ENCODE results near the gene NFKBIB.
"Not testable (repeated sequence)": the region's sequence is repeated elsewhere in the genome, so short reads cannot be mapped to it uniquely, and the experiment has no call there.

The NFKBIB gene

GRCh38 chr19:38875656-38876395 lies 23.9 kb upstream of the NFKBIB start:
- DNase-seq (ENCODE audit: low read depth, low spot score): no peak

- DNase-seq (ENCODE audit: low read depth, low spot score): no peak
Observed at GRCh38 chr19:38877781-38878574, 21.8 kb upstream of the NFKBIB start, which contains the start of gene RINL. RINL (minus strand) TSS chr19:38878275; CDS start chr19:38876742, 1,533 bp downstream.

- no peak for DNase-seq (ENCODE audit: low read depth, low spot score)
Observed at GRCh38 chr19:38878575-38879399, 21.0 kb upstream of the NFKBIB start.

- no peak for DNase-seq (ENCODE audit: low read depth, low spot score)
Observed at GRCh38 chr19:38879400-38879751, 20.4 kb upstream of the NFKBIB start.

- no peak for DNase-seq (ENCODE audit: low read depth, low spot score)
Observed at GRCh38 chr19:38880076-38880881, 19.5 kb upstream of the NFKBIB start.

DNA sequence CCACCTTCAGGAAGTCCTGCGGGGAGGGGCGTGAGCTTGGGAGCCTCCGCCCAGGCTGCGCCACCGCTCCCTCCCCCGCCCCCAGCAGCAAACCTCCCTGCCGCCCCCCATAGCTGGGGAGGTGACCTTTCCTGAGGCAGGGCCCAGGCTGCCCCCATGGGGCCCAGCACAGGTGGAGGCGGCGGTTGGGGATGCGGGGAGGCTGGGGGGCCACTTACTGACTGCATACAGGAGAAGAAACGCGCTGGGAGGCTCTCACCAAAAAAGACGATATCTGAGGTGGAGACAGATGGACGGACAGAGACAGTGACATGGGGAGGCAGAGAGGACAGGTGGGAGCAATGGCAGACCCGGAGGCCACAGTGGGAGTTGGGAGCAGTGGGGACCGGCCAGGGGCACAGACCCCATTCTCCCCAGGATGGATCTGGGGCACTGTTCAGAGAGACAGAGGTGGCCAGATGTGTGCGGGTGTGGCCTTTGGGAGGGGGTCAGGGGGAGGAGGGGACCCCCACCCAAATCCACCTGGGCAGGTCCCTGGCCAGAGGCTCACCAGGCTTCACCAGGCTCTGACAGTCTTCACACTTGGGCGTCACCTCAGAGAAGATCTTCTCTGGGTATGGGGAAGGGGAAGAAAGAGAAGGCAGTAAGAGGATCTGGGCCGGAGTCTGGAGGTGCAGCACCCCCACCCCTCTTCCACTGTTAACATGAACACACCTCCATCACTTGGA lies 18.7 kb upstream of the NFKBIB start:
- DNase-seq (ENCODE audit: low read depth, low spot score): no peak

GRCh38 chr19:38883286-38883685 lies 16.5 kb upstream of the NFKBIB start:
- DNase-seq (ENCODE audit: low read depth, low spot score): no peak

- not testable (repeated sequence) for DNase-seq (ENCODE audit: low read depth, low spot score)
Observed at GRCh38 chr19:38884691-38885090, 15.1 kb upstream of the NFKBIB start.

- no peak for DNase-seq (ENCODE audit: low read depth, low spot score)
Observed at GRCh38 chr19:38888876-38889275, 10.9 kb upstream of the NFKBIB start.

DNA sequence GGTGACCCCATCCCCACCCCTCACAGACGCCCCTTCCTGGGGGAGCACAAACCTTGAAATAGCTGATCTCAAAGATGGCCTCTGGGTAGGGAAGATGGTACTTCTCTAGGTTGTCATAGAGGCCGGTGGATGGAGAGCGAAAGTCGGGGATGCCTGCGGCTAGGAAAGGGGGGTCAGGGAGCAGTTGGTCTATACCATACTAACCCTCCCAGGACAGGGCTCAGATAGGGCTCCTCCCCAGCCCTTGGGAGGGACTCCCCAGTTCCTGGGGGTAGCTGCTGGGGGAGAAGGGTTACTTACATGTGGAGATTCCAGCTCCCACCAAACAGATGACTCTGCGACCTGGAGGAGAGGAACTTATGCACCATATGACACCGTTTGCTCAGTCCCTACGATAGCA lies 10.0 kb upstream of the NFKBIB start:
- no peak for DNase-seq (ENCODE audit: low read depth, low spot score)

GRCh38 chr19:38890686-38891085 lies 9.1 kb upstream of the NFKBIB start:
- no peak for DNase-seq (ENCODE audit: low read depth, low spot score)

- DNase-seq (ENCODE audit: low read depth, low spot score): no peak
Observed at GRCh38 chr19:38891771-38892170, 8.0 kb upstream of the NFKBIB start.

DNA sequence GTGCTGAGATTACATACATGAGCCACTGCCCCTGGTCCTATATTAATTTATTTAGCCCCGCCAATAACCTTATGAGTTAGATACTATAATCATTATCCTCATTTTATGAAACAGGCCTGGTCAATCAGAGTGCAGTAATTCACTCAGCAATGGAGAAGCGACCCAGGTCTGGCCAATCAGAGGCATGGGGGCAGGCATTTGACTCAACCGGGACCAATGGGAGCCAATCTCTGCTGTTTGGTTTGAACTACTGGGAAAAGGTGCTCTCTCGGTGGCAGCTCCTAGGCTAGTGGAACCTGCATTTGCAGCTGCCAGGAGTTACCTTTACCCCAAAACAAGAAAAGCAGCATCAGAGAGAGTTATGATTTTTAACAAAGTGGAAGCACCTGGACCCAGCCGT lies 6.9 kb upstream of the NFKBIB start:
- no peak for DNase-seq (ENCODE audit: low read depth, low spot score)

GRCh38 chr19:38893341-38893771 lies 6.4 kb upstream of the NFKBIB start:
- DNase-seq (ENCODE audit: low read depth, low spot score): no peak

DNA sequence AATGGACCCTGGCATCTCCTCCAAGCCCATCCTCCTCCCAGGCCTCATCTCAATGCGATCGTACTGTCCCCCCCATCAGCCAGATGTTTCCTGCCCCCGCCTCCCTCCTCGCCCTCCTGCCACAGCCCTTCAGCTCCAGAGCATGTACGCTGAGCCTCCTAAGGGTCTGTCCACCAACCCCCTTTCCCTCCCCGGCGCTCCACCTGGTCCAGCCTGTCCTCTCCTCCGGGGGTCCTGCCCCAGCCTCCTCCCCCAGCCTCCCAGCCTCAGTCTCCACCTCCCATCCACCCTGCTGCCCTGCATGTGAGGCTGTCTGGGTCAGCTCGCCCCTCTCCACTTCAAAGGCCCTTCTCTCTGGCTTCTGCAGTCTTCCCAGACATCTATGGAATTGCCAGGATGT lies 4.8 kb upstream of the NFKBIB start:
- no peak for DNase-seq (ENCODE audit: low read depth, low spot score)

DNA sequence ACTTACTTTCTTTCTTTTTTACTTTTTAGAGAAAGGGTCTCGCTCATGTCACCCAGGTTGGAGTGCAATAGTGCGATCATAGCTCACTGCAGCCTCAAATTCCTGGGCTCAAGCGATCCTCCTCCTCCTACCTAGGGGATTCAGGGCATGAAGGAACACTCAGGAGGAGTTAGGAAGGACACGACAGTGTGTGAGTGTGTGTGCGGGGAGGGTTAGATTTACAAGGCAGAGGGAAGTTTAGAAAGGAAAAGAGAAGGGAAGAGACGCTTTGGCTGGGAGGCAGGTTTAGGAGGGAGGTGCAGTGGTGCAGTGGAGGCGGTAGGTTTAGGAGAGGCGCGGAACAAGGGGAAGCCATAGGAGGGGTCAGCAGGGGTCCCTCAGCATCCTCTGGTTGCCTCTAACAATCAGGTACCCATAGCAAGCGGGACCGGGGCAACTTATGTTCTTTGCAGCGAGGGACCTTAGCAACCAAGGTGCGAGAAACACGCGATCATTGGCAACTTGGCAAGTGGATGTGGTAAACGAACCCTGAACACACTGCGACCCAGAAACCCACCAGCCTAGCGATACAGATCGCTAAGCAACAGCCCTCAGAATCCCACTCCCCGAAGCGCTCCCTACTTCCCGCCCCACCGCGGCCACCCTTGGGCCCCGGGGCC lies 852 bp upstream of the NFKBIB start:
- DNase-seq (ENCODE audit: low read depth, low spot score): peak; percentile 39

GRCh38 chr19:38900202-38900629 lies 447 bp downstream of the NFKBIB start:
- no peak for DNase-seq (ENCODE audit: low read depth, low spot score)

- DNase-seq (ENCODE audit: low read depth, low spot score): no peak
Observed at GRCh38 chr19:38900743-38901190, 998 bp downstream of the NFKBIB start.

DNA sequence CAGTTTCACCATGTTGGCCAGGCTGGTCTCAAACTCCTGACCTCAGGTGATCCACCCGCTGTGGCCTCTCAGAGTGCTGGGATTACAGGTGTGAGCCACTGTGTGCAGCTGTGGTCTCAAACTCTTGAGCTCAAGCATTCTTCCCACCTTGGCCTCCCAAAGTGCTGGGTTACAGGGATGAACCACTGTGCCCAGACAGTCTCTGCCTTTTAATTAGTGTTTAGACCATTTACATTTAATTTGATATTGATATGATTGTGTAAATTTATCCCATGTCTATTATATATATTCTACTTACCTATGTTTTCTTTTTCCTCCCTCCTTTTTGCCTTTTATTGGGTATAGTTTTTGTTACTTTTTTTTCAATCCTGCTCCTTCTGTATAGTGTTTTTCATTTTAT lies 1.9 kb downstream of the NFKBIB start:
- no peak for DNase-seq (ENCODE audit: low read depth, low spot score)

All from astrocyte of the hippocampus (primary cell).